Muscle of back (tissue), 11 donors: ENCODE data around the gene PIAS1. TPM values are rescaled to one million over a fixed set of nuclear protein-coding genes. Genes with fewer than 3 reads are reported as not detected.
"Not testable (repeated sequence)": the region's sequence is repeated elsewhere in the genome, so short reads cannot be mapped to it uniquely, and the experiment has no call there.

Source experiments
- DNase-seq, 3 donors: peaks; one replicate each; pipeline versions ENCODE4 v3.0.0 to v3.0.0-alpha.2; 2013
- polyA plus RNA-seq, 10 donors: library from polyadenylated mRNA; unstranded; fragments of 120-200 nt; gene quantifications; one replicate each; pipeline ENCODE4 v1.2.1, GENCODE V29; 2013; ENCODE audit not compliant: insufficient read length in 10 of 10

Gene PIAS1
- polyA plus RNA-seq, 10 donors = 25.0 to 41.2 (median 28.5) TPM

- no peak for DNase-seq
These were observed 21.4 kb upstream of the PIAS1 start for GRCh38 chr15:68032672-68033071.

DNA sequence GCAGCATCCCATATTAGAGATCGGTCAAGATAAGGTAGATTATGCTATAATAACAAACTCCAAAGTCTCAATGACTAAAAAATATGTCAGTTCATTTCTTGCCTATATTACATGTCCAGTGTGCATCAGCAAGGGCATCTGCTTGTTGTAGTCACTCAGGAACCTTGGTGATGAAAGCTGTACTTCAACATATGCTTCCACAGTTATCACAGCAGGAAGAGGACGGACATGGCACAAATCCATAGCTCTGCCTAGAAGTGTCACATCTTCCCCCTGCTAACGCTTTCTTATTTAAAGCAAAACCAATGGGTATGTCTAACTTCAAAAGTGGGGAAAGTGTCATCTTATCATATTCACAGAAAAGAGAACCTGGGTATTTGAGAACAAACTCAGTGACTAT is 20.0 kb upstream of the PIAS1 start:
- DNase-seq = no peak

- no peak for DNase-seq
These were observed 19.3 kb upstream of the PIAS1 start for GRCh38 chr15:68034719-68035293.

DNA sequence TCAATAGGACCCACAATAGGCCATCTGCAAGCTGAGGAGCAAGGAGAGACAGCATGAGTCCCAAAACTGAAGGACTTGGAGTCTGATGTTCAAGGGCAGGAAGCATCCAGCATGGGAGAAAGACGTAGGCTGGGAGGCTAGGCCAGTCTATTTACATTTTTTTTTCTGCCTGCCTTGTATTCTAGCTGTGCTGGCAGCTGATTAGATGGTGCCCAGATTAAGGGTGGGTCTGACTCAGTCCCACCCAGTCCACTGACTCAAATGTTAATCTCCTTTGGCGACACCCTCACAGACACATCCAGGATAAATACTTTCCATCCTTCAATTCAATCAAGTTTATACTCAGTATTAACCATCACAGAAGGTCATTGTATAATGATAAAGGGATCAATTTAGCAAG is 15.9 kb upstream of the PIAS1 start:
- DNase-seq = no peak

DNA sequence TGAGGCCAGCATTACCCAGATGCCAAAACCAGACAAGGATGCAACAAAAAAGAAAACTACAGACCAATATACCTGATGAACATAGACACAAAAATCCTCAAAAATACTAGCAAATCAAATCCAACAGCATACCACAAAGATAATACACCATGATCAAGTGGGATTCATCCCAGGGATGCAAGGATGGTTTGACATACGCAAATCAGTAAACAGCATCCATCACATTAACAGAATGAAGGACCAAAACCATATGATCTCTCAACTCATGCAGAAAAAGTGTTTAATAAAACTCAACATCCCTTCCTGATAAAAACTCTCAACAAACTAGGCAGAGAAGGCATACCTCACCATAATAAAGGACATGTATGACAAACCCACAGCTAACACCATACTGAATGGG is 14.0 kb upstream of the PIAS1 start:
- no peak for DNase-seq

GRCh38 chr15:68042156-68042854 is 11.8 kb upstream of the PIAS1 start:
- no peak for DNase-seq

DNA sequence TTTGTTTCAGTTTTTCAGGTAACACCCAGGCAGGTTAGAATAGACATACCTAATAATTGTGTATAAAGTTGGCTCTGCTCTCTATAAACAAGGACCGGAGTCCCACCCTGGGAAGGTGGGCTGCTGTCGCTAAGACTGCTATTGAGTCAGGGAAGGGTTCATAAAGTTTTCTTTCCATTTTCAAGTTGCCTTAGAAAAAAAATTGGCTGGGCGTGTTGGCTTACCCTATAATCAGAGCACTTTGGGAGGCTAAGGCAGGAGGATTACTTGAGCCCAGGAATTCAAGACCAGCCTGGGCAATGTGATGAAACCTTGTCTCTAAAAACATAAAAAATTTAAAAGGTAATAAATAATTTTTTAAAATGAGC is 11.3 kb upstream of the PIAS1 start:
- DNase-seq = no peak

DNA sequence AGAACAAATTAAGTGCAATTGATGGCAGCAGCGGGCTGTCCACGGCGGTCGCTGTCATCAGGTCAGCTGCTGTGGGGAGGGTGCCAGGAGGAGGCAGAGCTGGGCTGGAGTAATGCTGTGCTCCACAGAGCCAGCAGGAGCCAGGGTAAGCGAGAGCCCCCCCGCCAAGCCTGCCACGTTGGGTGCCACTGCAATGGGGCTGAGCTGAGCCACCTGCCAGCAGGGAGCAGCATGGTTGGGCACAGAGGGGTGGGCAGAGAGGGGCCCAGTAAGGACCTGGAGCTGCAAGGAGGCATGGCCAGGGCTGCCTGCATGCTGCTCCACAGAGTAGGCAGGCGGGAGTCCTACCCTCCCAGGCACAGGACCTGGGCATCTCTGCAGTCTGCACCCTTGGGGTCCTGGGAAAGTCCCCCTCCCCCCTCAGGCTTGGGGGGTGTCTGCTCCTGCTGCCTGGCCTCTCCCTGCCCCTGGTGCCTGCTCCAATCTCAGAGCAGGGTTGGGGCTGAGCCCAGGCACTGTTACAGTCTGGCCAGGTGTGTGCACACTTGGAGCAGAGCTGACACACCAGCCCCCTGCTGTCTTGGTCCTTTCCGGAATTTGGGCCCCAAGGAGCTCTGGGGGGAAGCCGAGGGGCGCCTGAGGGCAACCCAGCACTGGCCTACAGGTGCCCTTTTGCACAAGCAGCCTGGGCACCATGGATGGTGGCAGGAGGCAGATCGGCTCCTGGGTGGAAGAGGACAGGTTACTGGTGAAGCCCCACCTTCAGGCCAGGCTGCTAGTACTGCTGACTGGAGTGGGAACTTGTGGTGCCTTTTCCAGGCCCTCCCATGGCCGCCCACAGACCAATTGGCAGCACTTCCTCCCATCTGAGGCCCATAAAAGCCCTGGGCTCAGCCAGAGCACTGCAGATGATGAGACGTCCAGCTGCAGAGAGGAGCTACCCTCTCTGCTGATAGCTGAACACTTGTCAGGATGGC is 8.5 kb upstream of the PIAS1 start:
- DNase-seq = no peak

GRCh38 chr15:68047826-68048225 is 6.3 kb upstream of the PIAS1 start:
- DNase-seq = no peak

- no peak for DNase-seq
These were observed 3.0 kb upstream of the PIAS1 start for GRCh38 chr15:68051109-68051508.

GRCh38 chr15:68051907-68052306 is 2.2 kb upstream of the PIAS1 start:
- no peak for DNase-seq

DNA sequence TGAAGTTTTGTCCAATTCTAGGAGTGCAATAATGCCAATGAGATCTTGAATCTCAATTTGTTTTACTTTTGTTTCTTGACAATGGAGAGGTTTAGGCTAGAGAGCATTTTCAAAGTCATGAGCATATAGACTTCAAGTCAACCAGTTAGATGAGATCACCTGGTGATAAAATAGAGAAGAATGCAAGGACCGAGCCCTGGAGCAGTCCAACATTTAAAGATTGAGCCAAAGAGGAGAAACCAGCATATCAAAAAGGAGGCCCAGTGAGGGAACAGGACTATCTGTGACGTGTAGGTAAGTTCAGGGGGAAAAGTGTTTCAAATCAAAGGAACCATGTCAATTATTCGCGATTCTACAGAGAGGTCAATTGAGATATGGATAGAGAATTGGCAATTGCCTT is 1.7 kb upstream of the PIAS1 start:
- DNase-seq = no peak

DNA sequence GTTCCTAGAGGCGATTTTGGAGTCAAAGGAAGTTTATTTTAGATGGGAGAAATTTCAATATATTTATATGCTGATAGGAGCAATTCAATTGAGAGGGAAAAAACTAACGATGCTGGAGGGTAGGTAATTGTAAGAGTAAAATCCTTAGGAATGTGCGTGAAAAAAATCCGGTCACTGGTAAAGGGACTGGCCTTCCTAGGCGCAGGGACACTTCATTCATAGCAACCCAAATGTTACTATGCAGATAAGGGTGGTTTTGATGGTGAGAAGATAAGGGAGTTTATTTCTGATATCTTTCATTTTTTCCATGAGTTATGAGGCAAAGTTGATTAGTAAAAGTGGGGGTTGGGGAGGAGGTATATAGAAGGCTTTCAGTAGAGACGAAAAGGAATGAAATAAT is 1.1 kb upstream of the PIAS1 start:
- DNase-seq = no peak

DNA sequence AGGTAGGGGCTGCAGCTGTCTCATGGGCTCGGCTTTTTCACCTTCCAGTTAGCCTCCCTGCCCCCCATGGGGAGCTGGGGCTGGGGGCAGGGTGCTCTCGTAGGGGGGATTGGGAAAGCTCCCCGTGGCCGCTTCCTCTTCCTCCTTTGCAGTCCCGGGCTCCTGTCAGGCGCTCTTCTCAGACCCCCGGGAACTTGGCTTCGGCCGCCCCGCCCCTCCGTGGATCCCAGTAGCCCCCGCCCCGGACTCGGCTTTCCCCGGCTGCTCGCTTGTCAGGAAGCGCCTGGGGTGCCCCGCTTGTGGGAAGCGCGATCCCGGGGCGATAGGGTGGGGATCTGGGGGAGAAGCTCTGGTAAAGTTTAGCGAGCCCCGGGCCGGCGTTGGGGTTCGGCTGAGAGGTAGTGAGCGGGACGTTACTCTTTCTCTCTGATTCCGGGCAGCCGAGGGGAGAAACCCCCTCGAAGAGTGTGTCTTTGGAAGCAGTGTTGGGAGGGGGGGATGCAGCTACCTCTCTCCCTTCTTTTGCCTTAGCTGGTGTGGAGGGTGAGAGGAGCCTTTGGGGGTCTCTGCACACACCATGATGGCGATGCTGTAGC is 611 bp downstream of the PIAS1 start:
- DNase-seq = peak; percentile 31 to 84 (median 51)

- DNase-seq = peak; percentile 20 to 69 (median 36)
These were observed 1.1 kb downstream of the PIAS1 start for GRCh38 chr15:68055224-68055705.

GRCh38 chr15:68056097-68056865 is 2.2 kb downstream of the PIAS1 start:
- DNase-seq = no peak

- DNase-seq = no peak
These were observed 2.9 kb downstream of the PIAS1 start for GRCh38 chr15:68057034-68057433.

DNA sequence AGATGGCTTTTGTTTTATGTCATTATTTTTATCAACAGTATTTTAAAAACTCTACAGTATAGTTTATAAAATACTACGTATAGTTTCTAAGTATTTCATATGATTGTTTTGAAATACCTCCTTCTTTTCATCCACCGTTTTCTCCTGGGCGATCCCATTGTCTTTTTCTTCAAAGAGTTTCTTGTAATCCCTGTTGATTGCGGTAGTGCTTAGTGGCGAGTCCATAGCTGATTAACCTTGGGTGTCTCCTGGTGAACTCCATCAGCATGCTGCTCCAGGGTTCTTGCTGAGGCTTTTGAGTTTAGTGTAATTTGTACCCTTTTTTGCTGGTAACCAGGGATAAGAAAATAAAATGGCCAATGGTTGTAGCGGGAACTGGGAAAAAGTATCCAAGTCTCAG is 3.6 kb downstream of the PIAS1 start:
- no peak for DNase-seq

- DNase-seq = not testable (repeated sequence)
These were observed 4.9 kb downstream of the PIAS1 start for GRCh38 chr15:68058970-68059369.

- no peak for DNase-seq
These were observed 5.5 kb downstream of the PIAS1 start for GRCh38 chr15:68059630-68060029.

- DNase-seq = no peak
These were observed 7.1 kb downstream of the PIAS1 start for GRCh38 chr15:68061171-68061570.
